ENCODE results near the gene APBB2. TPM values are rescaled to one million over a fixed set of nuclear protein-coding genes. Genes with fewer than 3 reads are reported as not detected.
A peak's percentile ranks its signal among the peaks of the same experiment; 100 is the strongest.

The APBB2 gene
- total and polyA plus RNA-seq, 2 experiments from 2014 or later = 24.1 to 61.0 TPM

DNA sequence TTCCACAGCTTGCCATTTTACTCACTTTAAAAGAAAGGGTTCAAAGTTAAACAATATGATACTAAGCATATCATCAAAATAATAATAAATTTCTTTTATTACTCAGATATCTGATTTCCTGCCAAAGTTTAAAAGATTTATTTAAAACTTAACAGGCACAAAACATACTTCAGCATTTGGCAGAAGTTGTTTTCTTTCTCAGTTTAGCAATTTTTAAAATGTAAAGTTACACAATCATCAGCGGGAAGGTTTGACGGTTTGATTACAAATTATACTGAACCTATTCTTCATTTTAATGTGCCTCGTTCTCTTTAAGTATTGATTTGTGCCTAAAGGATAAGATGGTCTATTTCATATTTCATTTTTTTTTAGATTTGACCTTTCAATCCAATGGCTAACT lies 227.2 kb downstream of the APBB2 start:
- no peaks in the 10 kb centered on the region for H3K36me3 ChIP-seq (ENCODE audit: low read depth)
- H3K9me3 ChIP-seq (ENCODE audit: low read depth) = no peaks in the 10 kb centered on the region
- DNase-seq = no peak
- H4K20me1 ChIP-seq (ENCODE audit: insufficient read depth) = no peaks in the 10 kb centered on the region
- H3K27me3 ChIP-seq (replicated peaks; ENCODE audit: insufficient read depth) = no peaks in the 10 kb centered on the region
- H3K9ac ChIP-seq = no peak overlapping the region
- no peak overlapping the region for H3K27ac ChIP-seq
- H2AFZ ChIP-seq = 0 out of 2 replicates have a peak overlapping the region, but pooled peaks have one; percentile 5
- WGBS, 2 experiments (ENCODE audit: low coverage in 1 of 2, low lambda C conversion rate in 2 of 2, missing lambda C conversion rate in 2 of 2) = 27 to 28% methylated on average over 3 of the region's 3 CpGs
- H3K4me2 ChIP-seq (ENCODE audit: unreplicated experiment) = peak overlapping the region; percentile 52
- TF ChIP-seq EZH2phosphoT487 (IDR thresholded peaks at IDR 0.05; ENCODE audit: insufficient read depth, low read depth) (no peak), EZH2 (IDR thresholded peaks at IDR 0.05; ENCODE audit: insufficient read depth, poor library complexity, severe bottlenecking) (no peak)
- in situ Hi-C loops (cut with MboI) = no loop called here
- H3K79me2 ChIP-seq (ENCODE audit: insufficient read depth) = peaks cover 31% of the 10 kb centered on the region
- peaks cover 36% of the 10 kb centered on the region for H3K4me1 ChIP-seq (ENCODE audit: insufficient read depth)
- no peaks in the 10 kb centered on the region for H3K9me2 ChIP-seq (ENCODE audit: insufficient read depth)
- H3F3A ChIP-seq (ENCODE audit: insufficient read depth) = peaks cover 34% of the 10 kb centered on the region
- no peak overlapping the region for H3K4me3 ChIP-seq

- H3K4me3 ChIP-seq = no peak overlapping the region
- TF ChIP-seq EZH2 (IDR thresholded peaks at IDR 0.05; ENCODE audit: insufficient read depth, poor library complexity, severe bottlenecking) = no peak
- no peak for TF ChIP-seq EZH2phosphoT487 (IDR thresholded peaks at IDR 0.05; ENCODE audit: insufficient read depth, low read depth)
- peak; percentile 22 for DNase-seq
- no peaks in the 10 kb centered on the region for H3K9me2 ChIP-seq (ENCODE audit: insufficient read depth)
- no peak overlapping the region for H2AFZ ChIP-seq
- no peak overlapping the region for H3K4me2 ChIP-seq (ENCODE audit: unreplicated experiment)
- H3K27ac ChIP-seq = no peak overlapping the region
- no peaks in the 10 kb centered on the region for H4K20me1 ChIP-seq (ENCODE audit: insufficient read depth)
- H3K9ac ChIP-seq = no peak overlapping the region
- no peaks in the 10 kb centered on the region for H3K36me3 ChIP-seq (ENCODE audit: low read depth)
- in situ Hi-C loops (cut with MboI) = no loop called here
- H3K4me1 ChIP-seq (ENCODE audit: insufficient read depth) = peaks cover 29% of the 10 kb centered on the region
- H3F3A ChIP-seq (ENCODE audit: insufficient read depth) = peaks cover 26% of the 10 kb centered on the region
- H3K79me2 ChIP-seq (ENCODE audit: insufficient read depth) = peaks cover 23% of the 10 kb centered on the region
- H3K9me3 ChIP-seq (ENCODE audit: low read depth) = no peaks in the 10 kb centered on the region
- WGBS, 2 experiments (ENCODE audit: low coverage in 1 of 2, low lambda C conversion rate in 2 of 2, missing lambda C conversion rate in 2 of 2) = 36 to 40% methylated on average over 3 of the region's 3 CpGs
- H3K27me3 ChIP-seq (replicated peaks; ENCODE audit: insufficient read depth) = no peaks in the 10 kb centered on the region
Observed at GRCh38 chr4:40986375-40986774, 228.0 kb downstream of the APBB2 start.

GRCh38 chr4:40984051-40984450 lies 230.3 kb downstream of the APBB2 start:
- no peak overlapping the region for H3K27ac ChIP-seq
- no peak for DNase-seq
- peaks cover 10% of the 10 kb centered on the region; the same call in 1 of the 2 replicates for H3K4me1 ChIP-seq (ENCODE audit: insufficient read depth)
- H3K27me3 ChIP-seq (replicated peaks; ENCODE audit: insufficient read depth) = no peaks in the 10 kb centered on the region
- in situ Hi-C loops (cut with MboI) = no loop called here
- no peak overlapping the region for H3K4me3 ChIP-seq
- H4K20me1 ChIP-seq (ENCODE audit: insufficient read depth) = no peaks in the 10 kb centered on the region
- peaks cover 4% of the 10 kb centered on the region; the same call in 1 of the 2 replicates for H3F3A ChIP-seq (ENCODE audit: insufficient read depth)
- H3K79me2 ChIP-seq (ENCODE audit: insufficient read depth) = peaks cover 23% of the 10 kb centered on the region
- no peaks in the 10 kb centered on the region for H3K9me3 ChIP-seq (ENCODE audit: low read depth)
- H3K36me3 ChIP-seq (ENCODE audit: low read depth) = no peaks in the 10 kb centered on the region
- H3K9me2 ChIP-seq (ENCODE audit: insufficient read depth) = no peaks in the 10 kb centered on the region
- H3K4me2 ChIP-seq (ENCODE audit: unreplicated experiment) = no peak overlapping the region
- no peak for TF ChIP-seq EZH2phosphoT487 (IDR thresholded peaks at IDR 0.05; ENCODE audit: insufficient read depth, low read depth)
- no peak for TF ChIP-seq EZH2 (IDR thresholded peaks at IDR 0.05; ENCODE audit: insufficient read depth, poor library complexity, severe bottlenecking)
- 53 to 57% methylated on average over 4 of the region's 4 CpGs for WGBS, 2 experiments (ENCODE audit: low coverage in 1 of 2, low lambda C conversion rate in 2 of 2, missing lambda C conversion rate in 2 of 2)
- H2AFZ ChIP-seq = no peak overlapping the region
- H3K9ac ChIP-seq = no peak overlapping the region

DNA sequence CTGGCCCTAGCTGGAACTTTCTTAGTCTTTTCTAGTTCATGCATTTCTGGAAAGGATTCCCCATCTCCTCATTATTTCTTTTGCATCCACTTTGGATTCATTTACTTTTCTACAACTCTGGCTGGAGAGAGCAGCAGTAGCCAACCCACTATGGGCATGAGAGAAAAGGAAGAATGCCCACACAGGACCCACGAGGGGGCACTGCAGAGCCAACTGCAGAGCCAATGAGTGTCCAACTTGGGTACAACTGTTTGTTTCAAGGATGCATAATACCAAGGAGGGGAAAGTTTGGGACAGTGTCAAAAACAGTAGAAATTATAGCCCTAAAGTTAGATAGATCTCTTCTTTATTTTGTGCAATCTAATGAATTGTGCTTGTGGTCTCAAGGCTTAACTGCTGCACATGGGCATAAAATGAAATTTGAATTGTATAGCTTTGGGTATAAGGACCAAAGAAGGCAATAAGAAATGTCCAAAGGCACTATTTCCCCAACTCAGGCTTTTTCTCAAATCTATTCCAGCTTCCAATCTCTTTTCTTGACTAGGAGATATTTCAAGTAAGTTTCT lies 233.9 kb downstream of the APBB2 start:
- no peaks in the 10 kb centered on the region for H3K27me3 ChIP-seq (replicated peaks; ENCODE audit: insufficient read depth)

More for the DNA sequence above, 233.9 kb downstream of the APBB2 start:
- no peak overlapping the region for H3K27ac ChIP-seq
- no peaks in the 10 kb centered on the region for H4K20me1 ChIP-seq (ENCODE audit: insufficient read depth)
- no peaks in the 10 kb centered on the region for H3K9me3 ChIP-seq (ENCODE audit: low read depth)
- peaks cover 6% of the 10 kb centered on the region; the same call in 1 of the 2 replicates for H3K4me1 ChIP-seq (ENCODE audit: insufficient read depth)
- in situ Hi-C loops (cut with MboI) = no loop called here
- no peaks in the 10 kb centered on the region for H3K9me2 ChIP-seq (ENCODE audit: insufficient read depth)
- H3K4me3 ChIP-seq = no peak overlapping the region
- DNase-seq = peak; percentile 53
- WGBS, 2 experiments (ENCODE audit: low coverage in 1 of 2, low lambda C conversion rate in 2 of 2, missing lambda C conversion rate in 2 of 2) = 33 to 39% methylated on average over 1 of the region's 1 CpG
- H3K79me2 ChIP-seq (ENCODE audit: insufficient read depth) = peaks cover 4% of the 10 kb centered on the region; the same call in 1 of the 2 replicates
- H3K4me2 ChIP-seq (ENCODE audit: unreplicated experiment) = no peak overlapping the region
- no peaks in the 10 kb centered on the region for H3K36me3 ChIP-seq (ENCODE audit: low read depth)
- TF ChIP-seq EZH2phosphoT487 (IDR thresholded peaks at IDR 0.05; ENCODE audit: insufficient read depth, low read depth) (no peak), EZH2 (IDR thresholded peaks at IDR 0.05; ENCODE audit: insufficient read depth, poor library complexity, severe bottlenecking) (no peak)
- H3K9ac ChIP-seq = no peak overlapping the region
- no peak overlapping the region for H2AFZ ChIP-seq
- 0 out of 2 replicates have a peak, but pooled peaks cover 3% of the 10 kb centered on the region for H3F3A ChIP-seq (ENCODE audit: insufficient read depth)
